Measurements from ENCODE around the gene STXBP2. TPM values are rescaled to one million over a fixed set of nuclear protein-coding genes. Genes with fewer than 3 reads are reported as not detected.

STXBP2 gene
- total RNA-seq, 4 donors from 2014 or later = 48.8 to 89.2 (median 70.2) TPM

- no peak for DNase-seq
- H3K9me3 ChIP-seq = no peaks in the 10 kb centered on the region
- no peaks in the 10 kb centered on the region for H3K4me1 ChIP-seq
- WGBS, 2 donors = 74 to 77% methylated on average over 17 to 20 of the region's 20 CpGs
- TF ChIP-seq CTCF (IDR thresholded peaks at IDR 0.05) (no peak), POLR2A (IDR thresholded peaks at IDR 0.05) (no peak)
- H3K36me3 ChIP-seq = no peaks in the 10 kb centered on the region
- intact Hi-C loops (cut with DNase I) = no loop called here
- H3K27ac ChIP-seq = no peak overlapping the region
- no peak overlapping the region for H3K4me3 ChIP-seq (replicated peaks in 1 of 3)
- no peaks in the 10 kb centered on the region for H3K27me3 ChIP-seq
Measured at GRCh38 chr19:7645656-7646425, 8.9 kb downstream of the STXBP2 start.

- 76 to 87% methylated on average over 7 to 8 of the region's 8 CpGs for WGBS, 2 donors
- no peak for DNase-seq
- Histone ChIP-seq H3K4me1 (no peaks in the 10 kb centered on the region), H3K4me3 (replicated peaks in 1 of 3) (no peak overlapping the region), H3K36me3 (no peaks in the 10 kb centered on the region), H3K27ac (no peak overlapping the region), H3K9me3 (no peaks in the 10 kb centered on the region), H3K27me3 (no peaks in the 10 kb centered on the region)
- no peak for TF ChIP-seq POLR2A (IDR thresholded peaks at IDR 0.05)
- no peak for TF ChIP-seq CTCF (IDR thresholded peaks at IDR 0.05)
- intact Hi-C loops (cut with DNase I) = no loop called here
Measured at GRCh38 chr19:7646426-7646700, 9.5 kb downstream of the STXBP2 start.

- H3K27me3 ChIP-seq = no peaks in the 10 kb centered on the region
- intact Hi-C loops (cut with DNase I) = no loop called here
- no peak overlapping the region for H3K4me3 ChIP-seq (replicated peaks in 1 of 3)
- peaks cover 0 to under 1% of the 10 kb centered on the region in 2 donors for H3K4me1 ChIP-seq
- 89 to 100% methylated on average over 6 to 11 of the region's 26 CpGs for WGBS, 2 donors
- no peak overlapping the region for H3K27ac ChIP-seq
- H3K9me3 ChIP-seq = no peaks in the 10 kb centered on the region
- no peaks in the 10 kb centered on the region for H3K36me3 ChIP-seq
- DNase-seq = no peak
- no peak for TF ChIP-seq POLR2A (IDR thresholded peaks at IDR 0.05)
- TF ChIP-seq CTCF (IDR thresholded peaks at IDR 0.05) = no peak
Measured at GRCh38 chr19:7647156-7647555, 10.2 kb downstream of the STXBP2 start.

- DNase-seq = no peak
- Histone ChIP-seq H3K4me3 (replicated peaks in 1 of 3) (no peak overlapping the region), H3K9me3 (no peaks in the 10 kb centered on the region), H3K4me1 (peaks cover 0 to 4% of the 10 kb centered on the region in 2 donors), H3K36me3 (no peaks in the 10 kb centered on the region), H3K27ac (no peak overlapping the region), H3K27me3 (no peaks in the 10 kb centered on the region)
- intact Hi-C loops (cut with DNase I) = no loop called here
- TF ChIP-seq POLR2A (IDR thresholded peaks at IDR 0.05) (no peak), CTCF (IDR thresholded peaks at IDR 0.05) (no peak)
- WGBS, 2 donors = 86 to 91% methylated on average over 15 of the region's 15 CpGs
Measured at GRCh38 chr19:7648265-7649014, 11.5 kb downstream of the STXBP2 start.

GRCh38 chr19:7650148-7650547 is 13.2 kb downstream of the STXBP2 start:
- DNase-seq = no peak
- intact Hi-C loops (cut with DNase I) = no loop called here
- no peak overlapping the region for H3K4me3 ChIP-seq (replicated peaks in 1 of 3)
- WGBS, 2 donors = 35 to 40% methylated on average over 2 of the region's 2 CpGs
- no peak for TF ChIP-seq CTCF (IDR thresholded peaks at IDR 0.05)
- no peak for TF ChIP-seq POLR2A (IDR thresholded peaks at IDR 0.05)
- H3K27me3 ChIP-seq = no peaks in the 10 kb centered on the region
- peaks cover 0 to 4% of the 10 kb centered on the region in 2 donors for H3K4me1 ChIP-seq
- no peaks in the 10 kb centered on the region for H3K36me3 ChIP-seq
- H3K9me3 ChIP-seq = no peaks in the 10 kb centered on the region
- no peak overlapping the region for H3K27ac ChIP-seq

Data from thyroid gland (tissue), 4 donors.